Measurements from ENCODE around the gene MGMT.

- no peak for TF ChIP-seq POLR2AphosphoS5 (IDR thresholded peaks at IDR 0.05; ENCODE audit: low read depth, low read length)
- no peak for TF ChIP-seq CTCF (IDR thresholded peaks at IDR 0.05 in 2 of 3, conservative IDR thresholded peaks at IDR 0.05 in 1 of 3; ENCODE audit: borderline replicate concordance in 1 of 3, insufficient read depth in 1 of 3, low read depth in 2 of 3, low read length in 2 of 3)
- TF ChIP-seq ZNF274 (IDR thresholded peaks at IDR 0.05; ENCODE audit: low read depth, low read length) = no peak
- TF ChIP-seq EZH2 (IDR thresholded peaks at IDR 0.05) = no peak
- TF ChIP-seq SIN3A (IDR thresholded peaks at IDR 0.05; ENCODE audit: low read depth) = no peak
- no peak for TF ChIP-seq POLR2A (IDR thresholded peaks at IDR 0.05; ENCODE audit: borderline replicate concordance, extremely low read depth, insufficient read depth, insufficient read length)
Observed at GRCh38 chr10:129522041-129522585, 55.1 kb downstream of the MGMT start.
